NCI-H345 treated with DMSO at 0.1 percent for 48 hours (cell line): ENCODE measurements around the gene EPO.
"Not testable (repeated sequence)": the region's sequence is repeated elsewhere in the genome, so short reads cannot be mapped to it uniquely, and the experiment has no call there.

Source experiments
- DNase-seq: peaks from one replicate; lab custom pipeline; 2025; ENCODE audit not compliant: unreplicated experiment; lab: John Stamatoyannopoulos, UW

Gene EPO

GRCh38 chr7:100701089-100701488 lies 19.2 kb upstream of the EPO start:
- not testable (repeated sequence) for DNase-seq

DNA sequence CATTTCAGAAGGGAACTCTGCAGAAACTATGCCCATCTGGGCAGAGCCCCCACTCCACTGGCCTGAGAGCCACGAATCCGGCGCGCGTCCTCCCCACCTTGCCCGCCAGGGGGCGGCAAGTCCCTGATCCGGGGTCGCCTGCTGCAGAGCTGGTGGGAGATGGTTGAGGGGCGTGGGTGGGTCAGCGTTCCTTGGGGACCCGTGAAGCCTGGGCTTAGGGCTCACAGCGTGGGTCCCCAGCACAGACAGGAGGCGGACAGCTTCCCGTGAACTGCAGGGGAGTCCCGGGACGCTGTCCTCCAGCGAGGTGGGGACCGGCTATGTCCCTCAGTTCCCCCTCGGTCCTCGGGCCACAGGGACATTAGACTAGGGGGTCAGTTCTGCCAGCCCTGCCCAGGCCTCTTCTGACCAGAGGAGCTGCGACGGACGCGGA lies 14.9 kb upstream of the EPO start:
- DNase-seq = peak; percentile 33

GRCh38 chr7:100705753-100706671 lies 14.3 kb upstream of the EPO start, which contains the start of gene POP7:
POP7 (plus strand) TSS chr7:100706121; CDS start chr7:100706831, 710 bp downstream.
- DNase-seq = peak; percentile 91

DNA sequence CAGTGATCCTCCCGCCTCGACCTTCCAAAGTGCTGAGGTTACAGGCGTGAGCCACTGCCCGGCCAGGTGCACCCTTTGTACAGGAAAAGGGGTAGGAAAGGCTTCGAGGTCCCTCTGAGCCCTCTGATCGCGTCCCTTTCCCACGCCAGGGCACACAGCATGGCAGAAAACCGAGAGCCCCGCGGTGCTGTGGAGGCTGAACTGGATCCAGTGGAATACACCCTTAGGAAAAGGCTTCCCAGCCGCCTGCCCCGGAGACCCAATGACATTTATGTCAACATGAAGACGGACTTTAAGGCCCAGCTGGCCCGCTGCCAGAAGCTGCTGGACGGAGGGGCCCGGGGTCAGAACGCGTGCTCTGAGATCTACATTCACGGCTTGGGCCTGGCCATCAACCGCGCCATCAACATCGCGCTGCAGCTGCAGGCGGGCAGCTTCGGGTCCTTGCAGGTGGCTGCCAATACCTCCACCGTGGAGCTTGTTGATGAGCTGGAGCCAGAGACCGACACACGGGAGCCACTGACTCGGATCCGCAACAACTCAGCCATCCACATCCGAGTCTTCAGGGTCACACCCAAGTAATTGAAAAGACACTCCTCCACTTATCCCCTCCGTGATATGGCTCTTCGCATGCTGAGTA lies 13.5 kb upstream of the EPO start:
- no peak for DNase-seq

GRCh38 chr7:100708395-100708794 lies 11.9 kb upstream of the EPO start:
- no peak for DNase-seq

DNA sequence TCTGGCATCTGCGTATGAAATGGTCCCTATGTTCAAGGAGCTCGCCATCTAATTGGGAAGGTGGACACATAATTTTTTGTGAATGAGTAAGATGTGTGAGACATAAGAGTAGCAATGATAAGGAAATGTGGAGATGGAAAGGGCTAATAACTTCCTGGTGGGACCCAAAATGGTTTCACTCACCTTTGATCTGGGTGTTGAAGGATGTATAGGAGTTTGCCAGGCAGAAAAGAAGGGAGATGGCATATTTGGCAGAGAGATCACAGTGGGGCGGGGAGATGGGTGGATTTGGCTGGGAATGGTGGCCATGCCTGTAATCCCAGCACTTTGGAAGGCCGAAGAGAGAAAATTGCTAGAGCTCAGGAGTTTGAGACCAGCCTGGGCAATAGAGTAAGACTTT lies 9.8 kb upstream of the EPO start:
- DNase-seq = no peak

DNA sequence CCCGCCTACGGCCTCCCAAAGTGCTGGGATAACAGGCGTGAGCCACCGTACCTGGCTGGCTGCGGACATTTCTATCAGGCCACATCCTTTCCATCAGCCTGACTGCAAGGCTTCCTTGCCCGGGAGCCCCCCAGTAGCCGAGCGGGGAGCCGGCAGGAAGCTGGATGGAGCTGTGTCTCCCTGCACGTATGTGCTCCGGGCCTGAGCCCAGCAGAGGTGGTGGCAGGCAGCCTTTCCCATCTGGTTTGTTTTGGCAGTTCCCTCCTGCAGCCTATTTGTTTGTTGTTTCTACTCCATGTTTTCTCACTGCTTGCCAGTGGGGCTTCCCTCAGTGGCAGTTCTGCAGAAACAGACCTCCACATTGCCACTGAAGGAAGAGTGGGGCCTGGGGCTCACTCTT lies 8.9 kb upstream of the EPO start:
- no peak for DNase-seq

DNA sequence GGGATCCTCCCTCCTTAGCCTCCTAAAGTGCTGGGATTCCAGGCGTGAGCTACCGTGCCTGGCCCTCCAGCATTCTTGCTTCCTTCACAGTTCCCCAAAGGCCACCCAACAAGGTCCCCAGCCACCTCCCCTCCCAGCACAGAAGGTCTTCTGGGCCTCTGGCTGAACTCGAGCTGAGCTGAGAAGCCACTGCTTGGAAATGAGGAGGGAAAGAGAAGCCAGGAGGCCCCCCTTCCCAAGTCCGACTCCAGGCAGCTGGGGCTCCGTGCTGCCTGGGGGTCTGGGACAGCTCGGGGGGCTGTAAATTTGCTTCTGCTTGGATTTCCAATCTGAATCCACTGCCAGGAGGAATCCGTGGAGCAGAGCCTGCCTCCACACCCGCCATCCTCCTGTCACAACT lies 5.5 kb upstream of the EPO start:
- no peak for DNase-seq

GRCh38 chr7:100717073-100717472 lies 3.2 kb upstream of the EPO start:
- not testable (repeated sequence) for DNase-seq

DNA sequence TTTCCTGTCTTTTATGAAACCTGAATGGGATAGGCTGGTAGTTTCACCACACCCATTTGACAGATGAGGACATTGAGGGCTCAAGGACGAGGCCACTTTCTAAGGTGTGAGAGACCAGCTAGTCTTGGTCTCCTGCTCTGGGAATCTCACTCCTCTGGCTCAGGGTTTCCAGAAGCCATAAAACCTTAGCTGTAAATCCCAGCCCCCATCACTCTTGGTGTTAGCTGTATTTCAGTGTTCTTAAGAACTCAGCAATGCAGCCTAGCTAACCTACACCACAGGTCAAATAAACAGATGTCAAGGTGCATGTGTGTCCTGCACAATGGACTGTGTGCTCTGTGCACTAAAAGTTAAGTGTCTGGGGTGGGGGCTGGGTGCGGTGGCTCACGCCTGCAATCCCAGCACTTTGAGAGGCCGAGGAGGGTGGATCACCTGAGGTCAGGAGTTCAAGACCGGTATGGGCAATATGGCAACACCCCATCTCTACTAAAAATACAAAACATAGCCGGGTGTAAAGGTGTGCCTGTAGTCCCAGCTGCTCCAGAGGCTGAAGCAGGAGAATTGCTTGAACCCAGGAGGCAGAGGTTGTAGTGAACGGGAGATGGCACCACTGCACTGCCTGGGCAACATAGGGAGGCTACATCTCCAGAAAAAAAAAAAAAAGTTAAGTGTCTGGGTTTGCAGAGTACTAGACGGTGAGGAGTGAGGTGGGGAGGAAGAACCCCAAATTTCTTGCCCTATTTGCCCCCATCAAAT lies 567 bp upstream of the EPO start:
- no peak for DNase-seq

- no peak for DNase-seq
Measured at GRCh38 chr7:100720671-100721504, 620 bp downstream of the EPO start.

DNA sequence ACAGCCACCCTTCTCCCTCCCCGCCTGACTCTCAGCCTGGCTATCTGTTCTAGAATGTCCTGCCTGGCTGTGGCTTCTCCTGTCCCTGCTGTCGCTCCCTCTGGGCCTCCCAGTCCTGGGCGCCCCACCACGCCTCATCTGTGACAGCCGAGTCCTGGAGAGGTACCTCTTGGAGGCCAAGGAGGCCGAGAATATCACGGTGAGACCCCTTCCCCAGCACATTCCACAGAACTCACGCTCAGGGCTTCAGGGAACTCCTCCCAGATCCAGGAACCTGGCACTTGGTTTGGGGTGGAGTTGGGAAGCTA lies 1.2 kb downstream of the EPO start:
- no peak for DNase-seq

- no peak for DNase-seq
Measured at GRCh38 chr7:100722480-100723212, 2.4 kb downstream of the EPO start.

GRCh38 chr7:100723732-100724275 lies 3.5 kb downstream of the EPO start:
- no peak for DNase-seq

DNA sequence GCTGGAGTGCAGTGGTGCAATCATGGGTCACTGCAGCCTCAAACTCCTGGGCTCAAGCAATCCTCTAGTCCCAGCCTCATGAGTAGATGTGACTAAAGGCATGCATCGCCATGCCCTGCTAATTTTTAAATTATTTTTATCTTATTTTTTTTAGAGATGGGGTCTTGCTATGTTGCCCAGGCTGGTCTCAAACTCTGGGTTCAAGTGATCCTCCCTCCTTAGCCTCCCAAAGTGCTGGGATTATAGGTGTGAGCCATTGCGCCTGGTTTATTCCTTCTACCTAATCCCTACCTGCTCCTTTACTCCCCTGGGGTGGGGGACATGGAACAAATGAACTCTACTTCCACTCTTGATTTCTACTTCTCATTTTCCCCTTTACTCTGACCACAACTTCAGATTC lies 4.1 kb downstream of the EPO start:
- DNase-seq = not testable (repeated sequence)

DNA sequence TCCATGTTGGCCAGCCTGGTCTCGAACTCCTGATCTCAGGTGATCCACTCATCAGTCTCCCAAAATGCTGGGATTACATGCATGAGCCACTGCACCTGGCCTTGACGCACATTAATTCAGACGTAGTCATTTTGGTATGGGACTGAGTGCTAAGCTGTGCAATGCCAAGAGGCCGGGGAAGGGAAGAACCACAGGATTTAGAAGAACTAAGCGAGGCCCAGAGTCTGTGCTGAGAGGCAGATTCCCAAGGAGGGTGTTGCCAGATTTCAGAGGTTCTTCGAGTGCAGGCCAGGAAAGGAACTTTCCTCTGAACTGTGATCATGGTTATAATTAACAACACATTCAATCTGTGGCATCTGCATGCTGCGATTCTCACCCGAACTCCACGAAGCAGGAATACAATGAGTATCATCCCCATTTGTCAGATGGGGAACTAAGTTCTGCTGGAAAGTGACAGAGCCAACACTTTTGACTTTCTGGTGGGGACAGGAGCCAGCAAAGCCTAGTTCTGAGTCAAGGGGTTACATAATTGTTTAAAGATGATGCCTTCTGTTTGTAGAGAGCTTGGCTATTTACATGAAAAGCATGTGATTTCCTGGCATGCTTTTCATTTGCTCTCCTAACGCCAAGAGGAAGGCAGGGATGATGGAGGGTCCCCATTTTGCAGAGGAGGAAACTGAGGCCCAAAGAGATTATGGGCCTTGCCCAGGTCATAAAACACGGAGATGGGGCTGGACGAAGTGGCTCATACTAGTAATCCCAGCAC lies 6.9 kb downstream of the EPO start:
- DNase-seq = no peak

DNA sequence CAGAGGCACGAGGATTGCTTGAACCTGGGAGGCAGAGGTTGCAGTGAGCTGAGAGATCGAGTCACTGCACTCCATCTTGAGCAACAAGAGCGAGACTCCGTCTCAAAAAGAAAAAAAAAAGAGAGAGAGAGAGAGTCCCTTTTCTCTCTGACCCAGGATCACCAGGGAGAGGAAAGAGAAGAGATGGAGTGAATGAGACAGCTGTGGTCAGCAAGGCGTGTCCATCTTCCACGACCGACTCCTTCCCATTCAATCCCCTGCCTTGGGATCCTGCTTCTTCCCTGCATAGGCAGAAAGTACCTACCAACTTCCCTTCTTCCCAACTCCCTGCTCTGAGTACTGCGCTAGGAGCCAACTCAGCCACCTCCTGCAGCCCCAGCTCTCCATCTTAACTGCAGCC lies 7.9 kb downstream of the EPO start:
- no peak for DNase-seq

GRCh38 chr7:100730136-100730800 lies 10.0 kb downstream of the EPO start:
- DNase-seq = no peak
